Posterior vena cava (tissue), 2 donors: ENCODE results near the gene KDM5C. TPM values are rescaled to one million over a fixed set of nuclear protein-coding genes. Genes with fewer than 3 reads are reported as not detected.

ENCODE experiments used
- microRNA-seq, 2 donors: library from miRNA; unstranded; fragments of <30 nt; microRNA quantifications; one replicate each; pipeline ENCODE4 v1.2.0, GENCODE V29; 2020 to 2021; ENCODE audit warnings: borderline microRNAs expressed in 2 of 2
- total RNA-seq, 2 donors: library from RNA; stranded (reverse); fragmentation: NEBNext Ultra II Directional; extraction: Animal tissue kit (Norgen Biotek cat#: 25700); gene quantifications; one replicate each; pipeline ENCODE4 v1.2.1, GENCODE V29; 2021
- donor health status: DM: yes; HTN: yes; CAD: no.
- donor health status: DM: yes; HTN: yes; CAD: no.

The KDM5C gene
- total RNA-seq, 2 donors from 2014 or later, result 66.0 to 77.8 TPM

Small RNAs within 50 kb of the gene (microRNA-seq; reads per million reads assigned to microRNA genes)
- gene MIR6894, result 0 to 0.97 reads per million in 2 donors
- gene MIR6895, result 0 to 0.26 reads per million in 2 donors

Other genes with a start within 250 kb of the KDM5C start
- 1 to 10 TPM; 2.7 to 3.7 TPM for gene GPR173, start 176.4 kb downstream of the KDM5C start, total RNA-seq
- 10 to 100 TPM; 59.3 to 67.9 TPM for gene TSPYL2, start 142.8 kb downstream of the KDM5C start, total RNA-seq
- 10 to 100 TPM; 10.2 to 10.5 TPM for gene KANTR, start 131.1 kb downstream of the KDM5C start, total RNA-seq
- gene IQSEC2, start 56.4 kb upstream of the KDM5C start, total RNA-seq, result 1 to 10 TPM; 8.3 to 9.4 TPM
- 10 to 100 TPM; 46.2 to 52.0 TPM for gene SMC1A, start 197.4 kb upstream of the KDM5C start, total RNA-seq
- gene RIBC1, start 197.7 kb upstream of the KDM5C start, total RNA-seq, result under 1 TPM; 0.19 to 0.56 TPM
- gene HSD17B10, start 209.2 kb upstream of the KDM5C start, total RNA-seq, result 10 to 100 TPM; 67.7 to 72.7 TPM